ENCODE results near the gene KCNQ1. TPM values are rescaled to one million over a fixed set of nuclear protein-coding genes. Genes with fewer than 3 reads are reported as not detected.

The KCNQ1 gene
- total RNA-seq, 1 experiment from 2014 or later, result 10.7 TPM

GRCh38 chr11:2762031-2762380, 317.2 kb downstream of the KCNQ1 start:
- POLR2A ChIA-PET, result no interaction called here
- TF ChIP-seq SP1 (IDR thresholded peaks at IDR 0.05; ENCODE audit: low read depth) (no peak), YY1 (IDR thresholded peaks at IDR 0.05; ENCODE audit: extremely low read depth, insufficient replicate concordance, low read depth, low read length) (no peak), EGR1 (IDR thresholded peaks at IDR 0.05; ENCODE audit: low read depth) (no peak), ATF3 (IDR thresholded peaks at IDR 0.05) (no peak), SRF (IDR thresholded peaks at IDR 0.05; ENCODE audit: low read depth) (no peak), REST (IDR thresholded peaks at IDR 0.05; ENCODE audit: low read depth) (no peak), POLR2AphosphoS5 (IDR thresholded peaks at IDR 0.05; ENCODE audit: low read depth, low read length) (no peak), ZFX (IDR thresholded peaks at IDR 0.05) (no peak), CEBPB (IDR thresholded peaks at IDR 0.05; ENCODE audit: low read depth) (no peak), MAX (IDR thresholded peaks at IDR 0.05) (no peak)

More at GRCh38 chr11:2762031-2762380, 317.2 kb downstream of the KCNQ1 start:
- Histone ChIP-seq H3K9me3 (ENCODE audit: control insufficient read depth in 1 of 2, insufficient read depth in 1 of 2, low read depth in 1 of 2, low read length in 2 of 2) (no peaks in the 10 kb centered on the region), H4K20me1 (ENCODE audit: insufficient read depth) (no peaks in the 10 kb centered on the region), H3K4me2 (ENCODE audit: low read length) (no peak overlapping the region), H3K36me3 (ENCODE audit: control insufficient read depth in 1 of 2, insufficient read depth in 2 of 2, low read length in 2 of 2) (no peaks in the 10 kb centered on the region), H3K9me2 (ENCODE audit: insufficient read depth) (no peaks in the 10 kb centered on the region), H3K4me3 (replicated peaks in 1 of 2; ENCODE audit: low read depth in 1 of 2, low read length in 2 of 2) (no peak overlapping the region), H3K4me1 (ENCODE audit: control insufficient read depth in 1 of 2, insufficient read depth in 2 of 2, low read length in 2 of 2) (no peaks in the 10 kb centered on the region), H2AFZ (ENCODE audit: low read depth, low read length, poor library complexity, severe bottlenecking) (no peak overlapping the region), H3K79me2 (ENCODE audit: insufficient read depth, low read length) (no peaks in the 10 kb centered on the region), H3K27ac (ENCODE audit: low read depth, low read length) (no peak overlapping the region), H3K9ac (ENCODE audit: low read length) (no peak overlapping the region), H3K27me3 (ENCODE audit: insufficient read depth, low read length) (no peaks in the 10 kb centered on the region)
- ChIA-PET CTCF (no interaction called here), RAD21 (ENCODE audit: low non-redundant PET in 1 of 2, low total read pairs in 2 of 2, uncharacterized antibody in 2 of 2, unreplicated experiment in 2 of 2) (no interaction called here)
- BruUV-seq (replicated peaks), result no TSS peak
- DNase-seq (ENCODE audit: low read depth, low spot score) (no peak), ATAC-seq (no peak)
- intact Hi-C loops (cut with micrococcal nuclease), result no loop called here
